NCI-H1436 treated with DMSO at 0.1 percent for 48 hours (cell line): ENCODE measurements around the gene TMSB10.
"Not testable (repeated sequence)": the region's sequence is repeated elsewhere in the genome, so short reads cannot be mapped to it uniquely, and the experiment has no call there.

Experiments used
- DNase-seq: peaks from one replicate; lab custom pipeline; 2025; lab: John Stamatoyannopoulos, UW

The TMSB10 gene

GRCh38 chr2:84905181-84906107, at the start of gene TMSB10:
Gene TMSB10, plus strand, starts transcription at chr2:84905656.
- no peak for DNase-seq

GRCh38 chr2:84855731-84856130, 49.7 kb upstream of the TMSB10 start:
- no peak for DNase-seq

- no peak for DNase-seq
Observed at GRCh38 chr2:84856787-84857186, 48.7 kb upstream of the TMSB10 start.

- DNase-seq = no peak
Observed at GRCh38 chr2:84857566-84857965, 47.9 kb upstream of the TMSB10 start.

GRCh38 chr2:84858123-84858522, 47.3 kb upstream of the TMSB10 start:
- DNase-seq = no peak

GRCh38 chr2:84858937-84859336, 46.5 kb upstream of the TMSB10 start:
- DNase-seq = no peak

GRCh38 chr2:84861539-84861938, 43.9 kb upstream of the TMSB10 start:
- DNase-seq = no peak

- no peak for DNase-seq
Observed at GRCh38 chr2:84862006-84862405, 43.5 kb upstream of the TMSB10 start.

- no peak for DNase-seq
Observed at GRCh38 chr2:84865181-84865783, 40.2 kb upstream of the TMSB10 start.

GRCh38 chr2:84866122-84866521, 39.3 kb upstream of the TMSB10 start:
- DNase-seq = no peak

- not testable (repeated sequence) for DNase-seq
Observed at GRCh38 chr2:84868327-84868726, 37.1 kb upstream of the TMSB10 start.

- DNase-seq = no peak
Observed at GRCh38 chr2:84870306-84870705, 35.1 kb upstream of the TMSB10 start.

- not testable (repeated sequence) for DNase-seq
Observed at GRCh38 chr2:84872691-84873090, 32.8 kb upstream of the TMSB10 start.

- DNase-seq = no peak
Observed at GRCh38 chr2:84873350-84873749, 32.1 kb upstream of the TMSB10 start.

GRCh38 chr2:84874381-84875212, 30.9 kb upstream of the TMSB10 start:
- DNase-seq = no peak

- DNase-seq = no peak
Observed at GRCh38 chr2:84875213-84875560, 30.3 kb upstream of the TMSB10 start.

GRCh38 chr2:84875619-84876018, 29.8 kb upstream of the TMSB10 start:
- DNase-seq = not testable (repeated sequence)

GRCh38 chr2:84876369-84876768, 29.1 kb upstream of the TMSB10 start:
- no peak for DNase-seq

GRCh38 chr2:84878459-84878858, 27.0 kb upstream of the TMSB10 start:
- DNase-seq = no peak

- DNase-seq = no peak
Observed at GRCh38 chr2:84878896-84879583, 26.4 kb upstream of the TMSB10 start.

GRCh38 chr2:84879584-84880394, 25.7 kb upstream of the TMSB10 start:
- DNase-seq = no peak
